ENCODE measurements around the gene OPRL1.
"Not testable (repeated sequence)": the region's sequence is repeated elsewhere in the genome, so short reads cannot be mapped to it uniquely, and the experiment has no call there.

The OPRL1 gene

GRCh38 chr20:64087226-64087825, 7.4 kb downstream of the OPRL1 start:
- not testable (repeated sequence) for DNase-seq

DNA sequence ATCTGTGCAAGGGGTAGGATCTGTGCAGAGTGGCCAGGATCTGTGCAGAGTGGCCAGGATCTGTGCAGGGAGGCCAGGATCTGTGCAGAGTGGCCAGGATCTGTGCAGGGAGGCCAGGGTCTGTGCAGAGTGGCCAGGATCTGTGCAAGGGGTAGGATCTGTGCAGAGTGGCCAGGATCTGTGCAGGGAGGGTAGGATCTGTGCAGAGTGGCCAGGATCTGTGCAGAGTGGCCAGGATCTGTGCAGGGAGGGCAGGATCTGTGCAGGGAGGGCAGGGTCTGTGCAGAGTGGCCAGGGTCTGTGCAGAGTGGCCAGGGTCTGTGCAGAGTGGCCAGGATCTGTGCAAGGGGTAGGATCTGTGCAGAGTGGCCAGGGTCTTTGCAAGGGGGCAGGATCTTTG, 8.7 kb downstream of the OPRL1 start:
- DNase-seq: not testable (repeated sequence)

GRCh38 chr20:64090165-64090564, 10.3 kb downstream of the OPRL1 start:
- no peak for DNase-seq

DNA sequence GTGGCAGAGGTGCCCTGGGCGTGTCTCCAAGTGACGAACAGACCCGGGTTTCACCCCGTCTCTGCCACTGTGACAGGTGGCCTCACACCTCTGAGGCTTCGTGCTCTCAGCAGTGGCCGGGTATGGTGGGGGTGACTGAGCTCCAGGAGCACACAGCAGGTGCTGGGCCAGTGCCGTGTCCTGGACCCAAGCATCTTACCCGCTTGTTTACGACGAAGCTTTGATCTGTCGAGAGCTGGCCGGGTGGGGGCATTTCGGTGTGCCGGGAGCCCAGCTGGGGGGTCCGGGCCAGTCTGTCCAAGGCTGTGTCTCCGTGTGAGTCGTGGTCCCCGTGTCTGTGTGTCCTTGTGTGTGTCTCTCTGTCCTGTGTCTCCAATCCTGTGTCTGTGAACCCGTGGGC, 11.5 kb downstream of the OPRL1 start:
- DNase-seq: no peak

DNA sequence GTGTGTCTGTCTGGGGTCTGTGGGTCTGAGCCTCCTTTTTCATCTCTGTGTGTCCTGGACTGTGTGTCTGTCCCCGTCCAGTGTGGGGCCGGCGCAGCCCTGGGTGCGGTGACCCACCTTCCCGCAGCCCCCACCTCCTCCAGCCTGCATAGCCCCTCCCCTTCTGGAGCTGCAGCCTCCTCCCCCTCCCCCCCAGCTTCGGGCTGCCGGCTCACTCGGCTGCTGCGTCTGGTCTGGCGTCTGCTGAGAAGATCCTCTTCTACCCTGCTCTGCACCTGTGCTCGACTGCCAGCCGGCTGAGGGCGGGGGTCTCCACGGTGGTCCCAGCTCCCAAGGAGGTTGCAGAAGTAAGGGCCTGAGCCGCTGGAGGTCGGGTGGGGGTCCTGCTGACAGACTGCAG, 11.9 kb downstream of the OPRL1 start:
- DNase-seq: no peak

GRCh38 chr20:64092258-64093012, 12.6 kb downstream of the OPRL1 start:
- no peak for DNase-seq

DNA sequence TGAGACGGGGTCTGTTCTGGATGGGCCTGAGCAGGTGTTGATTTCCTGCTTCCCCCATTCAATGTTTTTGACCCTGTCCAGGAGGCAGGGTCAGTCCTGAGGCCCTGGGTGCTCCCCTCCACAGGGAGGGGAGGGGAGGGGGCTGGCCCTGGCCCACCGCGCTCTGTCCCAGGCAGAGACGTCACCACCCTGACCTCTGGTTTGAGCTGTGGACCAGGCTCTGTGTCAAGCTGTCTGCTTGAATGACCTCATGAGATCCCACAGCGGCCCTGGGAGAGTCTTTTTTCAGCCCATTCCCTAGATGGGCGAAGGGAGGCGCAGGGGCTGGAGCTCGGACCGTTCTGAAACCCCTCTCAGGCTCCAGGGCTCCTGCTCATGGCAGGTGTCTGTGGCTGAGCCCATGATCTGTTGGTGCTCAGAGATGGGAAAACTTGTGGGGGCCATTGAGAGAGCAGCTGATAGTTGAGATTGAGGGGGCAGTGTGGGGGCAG, 13.2 kb downstream of the OPRL1 start:
- DNase-seq: no peak

GRCh38 chr20:64095455-64095854, 15.6 kb downstream of the OPRL1 start:
- no peak for DNase-seq

GRCh38 chr20:64095927-64096326, 16.0 kb downstream of the OPRL1 start:
- DNase-seq: no peak

DNA sequence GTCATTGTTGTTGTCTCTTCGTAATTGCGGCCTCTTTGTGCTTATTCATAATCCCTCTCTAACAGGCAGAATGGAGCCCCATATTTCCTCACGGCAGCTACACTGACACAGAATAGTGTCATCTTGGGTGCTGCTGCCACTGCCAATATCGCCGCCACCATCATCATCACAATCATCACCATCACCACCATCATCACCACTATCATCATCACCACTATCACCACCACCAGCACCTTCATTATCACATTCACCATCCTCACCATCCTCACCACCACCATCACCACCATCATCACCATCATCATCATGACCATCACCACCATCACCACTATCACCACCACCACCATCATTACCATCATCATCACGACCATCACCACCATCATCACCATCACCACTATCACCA, 16.7 kb downstream of the OPRL1 start:
- no peak for DNase-seq

DNA sequence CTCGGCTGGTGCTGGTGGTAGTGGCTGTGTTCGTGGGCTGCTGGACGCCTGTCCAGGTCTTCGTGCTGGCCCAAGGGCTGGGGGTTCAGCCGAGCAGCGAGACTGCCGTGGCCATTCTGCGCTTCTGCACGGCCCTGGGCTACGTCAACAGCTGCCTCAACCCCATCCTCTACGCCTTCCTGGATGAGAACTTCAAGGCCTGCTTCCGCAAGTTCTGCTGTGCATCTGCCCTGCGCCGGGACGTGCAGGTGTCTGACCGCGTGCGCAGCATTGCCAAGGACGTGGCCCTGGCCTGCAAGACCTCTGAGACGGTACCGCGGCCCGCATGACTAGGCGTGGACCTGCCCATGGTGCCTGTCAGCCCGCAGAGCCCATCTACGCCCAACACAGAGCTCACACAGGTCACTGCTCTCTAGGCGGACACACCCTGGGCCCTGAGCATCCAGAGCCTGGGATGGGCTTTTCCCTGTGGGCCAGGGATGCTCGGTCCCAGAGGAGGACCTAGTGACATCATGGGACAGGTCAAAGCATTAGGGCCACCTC, 18.7 kb downstream of the OPRL1 start:
- DNase-seq: no peak

- DNase-seq: no peak
Observed at GRCh38 chr20:64099086-64099786, 19.4 kb downstream of the OPRL1 start.

DNA sequence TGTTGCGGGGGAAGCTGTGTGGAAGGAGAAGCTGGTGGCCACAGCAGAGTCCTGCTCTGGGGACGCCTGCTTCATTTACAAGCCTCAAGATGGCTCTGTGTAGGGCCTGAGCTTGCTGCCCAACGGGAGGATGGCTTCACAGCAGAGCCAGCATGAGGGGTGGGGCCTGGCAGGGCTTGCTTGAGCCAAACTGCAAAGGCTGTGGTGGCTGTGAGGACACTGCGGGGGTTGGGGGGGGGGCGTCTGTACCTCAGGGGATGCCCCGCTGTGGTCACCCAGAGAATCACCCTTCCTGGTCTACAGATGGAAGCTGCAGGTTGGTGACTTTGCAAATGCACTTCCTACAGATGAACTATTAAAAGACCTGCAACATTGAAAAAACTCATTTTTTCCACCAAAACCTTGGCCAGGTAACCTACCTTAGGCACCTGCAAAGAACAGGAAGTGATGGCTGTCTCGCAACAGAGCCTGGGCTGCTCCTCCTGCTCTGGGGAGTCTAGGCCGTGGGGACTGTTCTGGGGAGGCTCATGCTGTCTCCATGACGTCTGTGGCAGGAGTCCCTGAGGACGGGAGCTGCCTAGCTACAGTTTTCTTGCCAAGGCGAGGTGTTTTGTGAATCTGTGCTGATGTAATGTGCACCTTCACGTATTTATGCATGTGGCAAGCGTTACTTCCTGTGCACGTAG, 20.1 kb downstream of the OPRL1 start:
- no peak for DNase-seq

GRCh38 chr20:64100566-64100888, 20.6 kb downstream of the OPRL1 start:
- no peak for DNase-seq

- DNase-seq: no peak
Observed at GRCh38 chr20:64100946-64101688, 21.2 kb downstream of the OPRL1 start.

DNA sequence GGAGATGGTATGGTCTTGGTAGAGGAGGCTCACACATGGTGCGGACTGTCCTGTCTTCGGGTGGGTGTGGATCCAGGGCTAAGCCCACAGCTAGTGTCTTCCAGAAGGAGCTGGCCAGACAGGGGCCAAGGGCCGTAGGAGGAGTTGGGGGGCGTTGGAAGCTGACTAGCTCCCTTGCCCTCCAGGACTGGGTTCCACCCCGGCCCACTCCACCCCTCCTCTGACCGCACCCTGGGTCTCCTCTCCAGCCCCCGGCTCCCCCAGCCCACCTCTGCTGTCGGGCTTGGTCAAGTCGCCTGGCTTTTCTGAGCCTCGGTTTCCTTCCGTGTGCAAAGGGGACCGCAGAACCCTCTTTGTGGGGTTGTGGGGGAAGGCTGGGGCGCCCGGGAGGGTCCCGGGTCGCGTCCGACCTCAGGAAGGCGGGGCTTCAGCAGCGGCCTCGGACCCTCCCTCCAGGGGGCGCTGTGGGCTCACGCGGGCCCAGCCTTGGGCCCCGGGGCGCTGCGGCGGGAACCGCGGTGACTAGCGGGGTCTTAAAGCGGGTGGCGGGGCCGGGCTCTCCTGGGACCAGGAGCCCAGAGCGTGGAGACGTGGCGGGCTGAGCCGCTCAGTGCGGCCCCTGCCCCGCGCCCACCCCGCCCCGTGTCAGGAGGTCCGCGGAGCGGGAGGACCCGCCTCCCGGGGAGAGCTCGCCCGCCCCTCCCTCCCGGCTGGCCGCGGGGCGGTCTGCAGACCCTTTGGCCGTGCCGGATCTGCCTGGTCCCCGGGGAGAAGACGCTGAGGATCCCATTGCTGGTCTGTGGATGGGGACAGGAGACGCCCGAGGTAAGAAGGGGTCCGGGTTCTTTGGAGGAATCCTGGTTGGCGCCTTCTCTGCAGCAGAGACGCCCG, 22.1 kb downstream of the OPRL1 start:
- DNase-seq: no peak

DNA sequence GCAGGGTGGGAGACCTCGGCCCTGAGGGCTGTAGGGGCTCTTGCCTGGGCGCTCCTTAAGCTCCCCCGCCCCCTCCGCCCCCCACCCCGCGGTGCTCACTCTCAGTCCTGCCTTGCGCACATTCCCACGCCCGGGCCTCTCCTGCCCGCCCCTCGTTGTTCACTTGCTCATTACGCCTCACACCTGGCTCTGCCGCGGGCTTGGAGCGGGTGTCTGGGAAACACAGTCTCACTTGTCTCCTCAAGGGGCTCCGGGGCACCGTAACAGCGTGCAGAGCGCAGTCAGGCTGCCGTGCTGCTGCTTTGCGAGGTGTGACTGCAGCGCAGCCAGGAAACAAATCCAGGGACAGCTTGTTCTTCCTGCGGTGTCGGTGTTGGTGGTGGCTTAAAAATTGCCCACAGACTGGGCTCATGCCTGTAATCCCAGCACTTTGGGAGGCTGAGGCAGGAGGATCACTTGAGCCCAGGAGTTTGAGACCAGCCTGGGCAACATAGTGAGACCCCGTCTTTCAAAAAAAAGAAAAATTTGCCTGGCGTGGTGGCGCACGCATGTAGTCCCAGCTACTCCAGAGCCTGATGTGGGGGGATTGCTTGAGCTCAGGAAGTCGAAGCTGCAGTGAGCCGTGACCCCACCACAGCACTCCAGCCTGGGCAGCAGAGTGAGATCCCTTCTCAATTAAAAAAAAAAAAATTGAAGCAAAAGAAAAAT, 22.9 kb downstream of the OPRL1 start:
- DNase-seq: no peak

- no peak for DNase-seq
Observed at GRCh38 chr20:64103871-64104666, 24.2 kb downstream of the OPRL1 start.

- DNase-seq: no peak
Observed at GRCh38 chr20:64104667-64105451, 25.0 kb downstream of the OPRL1 start.
